Fibroblast of skin of right quadriceps (primary cell): Measurements from ENCODE around the gene SPATA32.

Source experiments
- DNase-seq: peaks from one replicate; pipeline ENCODE4 v3.0.0-alpha.2; 2013

SPATA32 gene

GRCh38 chr17:45246338-45246737 lies 15.6 kb downstream of the SPATA32 start:
- no peak for DNase-seq

GRCh38 chr17:45244725-45245656 lies 16.9 kb downstream of the SPATA32 start:
- no peak for DNase-seq

GRCh38 chr17:45243750-45244149 lies 18.1 kb downstream of the SPATA32 start:
- DNase-seq: no peak

GRCh38 chr17:45242029-45242414 lies 19.9 kb downstream of the SPATA32 start:
- no peak for DNase-seq

GRCh38 chr17:45241328-45242028 lies 20.4 kb downstream of the SPATA32 start:
- no peak for DNase-seq

- DNase-seq: no peak
Measured at GRCh38 chr17:45240905-45241327, 21.0 kb downstream of the SPATA32 start.

- no peak for DNase-seq
Measured at GRCh38 chr17:45238155-45238774, 23.6 kb downstream of the SPATA32 start.

GRCh38 chr17:45237686-45238085 lies 24.2 kb downstream of the SPATA32 start:
- no peak for DNase-seq

- DNase-seq: no peak
Measured at GRCh38 chr17:45236282-45236606, 25.6 kb downstream of the SPATA32 start.

GRCh38 chr17:45235416-45236281 lies 26.2 kb downstream of the SPATA32 start:
- peak; percentile 64 for DNase-seq

GRCh38 chr17:45234641-45235415 lies 27.1 kb downstream of the SPATA32 start:
- no peak for DNase-seq

- no peak for DNase-seq
Measured at GRCh38 chr17:45233423-45233924, 28.4 kb downstream of the SPATA32 start.

- no peak for DNase-seq
Measured at GRCh38 chr17:45232514-45233422, 29.1 kb downstream of the SPATA32 start.

- no peak for DNase-seq
Measured at GRCh38 chr17:45231481-45232116, 30.3 kb downstream of the SPATA32 start.

- DNase-seq: no peak
Measured at GRCh38 chr17:45230787-45231480, 31.0 kb downstream of the SPATA32 start.

GRCh38 chr17:45230410-45230786 lies 31.5 kb downstream of the SPATA32 start:
- DNase-seq: no peak

- no peak for DNase-seq
Measured at GRCh38 chr17:45229681-45230409, 32.0 kb downstream of the SPATA32 start.

- DNase-seq: peak; percentile 92
Measured at GRCh38 chr17:45228763-45229539, 32.9 kb downstream of the SPATA32 start.
